Suprapubic skin (tissue), 4 donors: ENCODE data around the gene TVP23C. TPM values are rescaled to one million over a fixed set of nuclear protein-coding genes. Genes with fewer than 3 reads are reported as not detected.

Experiments
- DNase-seq, 2 donors: peaks; one replicate each; pipeline ENCODE4 v3.0.0-alpha.2; 2019; ENCODE audit warnings: low spot score in 2 of 2
- H3K27ac ChIP-seq: fragments of 200-600 bp; sonication (generic); one replicate; pipeline ENCODE4 v1.5.1; 2019
- H3K27me3 ChIP-seq: fragments of 200-600 bp; sonication (generic); one replicate; pipeline ENCODE4 v1.5.1; 2019
- H3K36me3 ChIP-seq: fragments of 200-600 bp; sonication (generic); one replicate; pipeline ENCODE4 v1.5.1; 2019
- H3K4me1 ChIP-seq: fragments of 200-600 bp; sonication (generic); one replicate; pipeline ENCODE4 v1.5.1; 2019
- H3K4me3 ChIP-seq: fragments of 200-600 bp; sonication (generic); one replicate; pipeline ENCODE4 v1.5.1; 2019; ENCODE audit warnings: mild to moderate bottlenecking
- H3K9me3 ChIP-seq: fragments of 200-600 bp; sonication (generic); one replicate; pipeline ENCODE4 v1.5.1; 2019
- CTCF ChIP-seq, 2 donors: fragments of 200-600 bp in 1 of 2; fragments of 450-650 bp in 1 of 2; sonication (generic) in 1 of 2; IDR thresholded peaks; one replicate each; pipeline ENCODE4 v1.5.1; 2016 to 2019; ENCODE audit warnings: antibody characterized with exemption in 2 of 2, mild to moderate bottlenecking in 1 of 2, moderate library complexity in 1 of 2
- EP300 ChIP-seq: sonication (generic); formaldehyde crosslinking; IDR thresholded peaks from one replicate; pipeline ENCODE4 v1.6.1; 2017; ENCODE audit warnings: antibody characterized with exemption
- POLR2A ChIP-seq, 2 donors: fragments of 450-650 bp; IDR thresholded peaks; one replicate each; pipeline ENCODE4 v1.6.1; 2017; ENCODE audit warnings: antibody characterized with exemption in 2 of 2, mild to moderate bottlenecking in 2 of 2, moderate library complexity in 2 of 2
- POLR2AphosphoS5 ChIP-seq, 3 donors: sonication (generic); formaldehyde crosslinking; IDR thresholded peaks; one replicate each; pipeline ENCODE4 v1.6.1; 2017; ENCODE audit warnings: antibody characterized with exemption in 3 of 3
- WGBS: methylation state at CpG from one replicate; pipeline ENCODE4 v1.1.5; 2018; 5-methylcytosine and 5-hydroxymethylcytosine counted together
- total RNA-seq, 4 donors: library from RNA; depleted of rRNA; stranded (reverse); fragments of >200 nt; gene quantifications; one replicate each; pipeline ENCODE4 v1.1.0, GENCODE V29; 2016

Gene TVP23C
- total RNA-seq, 4 donors from 2014 or later, result 11.4 to 50.5 (median 20.9) TPM

GRCh38 chr17:15516150-15516549 is 47.1 kb downstream of the TVP23C start:
- 98% methylated on average over 8 of the region's 8 CpGs for WGBS
- no peak for DNase-seq

GRCh38 chr17:15514469-15514868 is 48.8 kb downstream of the TVP23C start:
- H3K27ac ChIP-seq, result no peak overlapping the region
- H3K36me3 ChIP-seq, result peaks cover 24% of the 10 kb centered on the region
- no peak for DNase-seq
- H3K9me3 ChIP-seq, result no peaks in the 10 kb centered on the region
- 77% methylated on average over 2 of the region's 2 CpGs for WGBS
- H3K4me3 ChIP-seq, result no peak overlapping the region
- TF ChIP-seq EP300, result no peak
- TF ChIP-seq CTCF (IDR thresholded peaks at IDR 0.05), result no peak
- no peak for TF ChIP-seq POLR2A (IDR thresholded peaks at IDR 0.05)
- TF ChIP-seq POLR2AphosphoS5 (IDR thresholded peaks at IDR 0.05), result no peak
- H3K27me3 ChIP-seq, result no peaks in the 10 kb centered on the region
- peaks cover 8% of the 10 kb centered on the region for H3K4me1 ChIP-seq

More at GRCh38 chr17:15516150-15516549, 47.1 kb downstream of the TVP23C start:
- no peak overlapping the region for H3K27ac ChIP-seq
- peaks cover 3% of the 10 kb centered on the region for H3K4me1 ChIP-seq
- H3K27me3 ChIP-seq, result no peaks in the 10 kb centered on the region
- H3K4me3 ChIP-seq, result no peak overlapping the region
- H3K9me3 ChIP-seq, result no peaks in the 10 kb centered on the region
- peaks cover 24% of the 10 kb centered on the region for H3K36me3 ChIP-seq
- TF ChIP-seq EP300 (no peak), POLR2AphosphoS5 (IDR thresholded peaks at IDR 0.05) (no peak)

GRCh38 chr17:15513856-15514459 is 49.3 kb downstream of the TVP23C start:
- TF ChIP-seq POLR2AphosphoS5 (IDR thresholded peaks at IDR 0.05), result no peak
- no peak for TF ChIP-seq EP300
- TF ChIP-seq POLR2A (IDR thresholded peaks at IDR 0.05), result no peak
- no peak for TF ChIP-seq CTCF (IDR thresholded peaks at IDR 0.05)
- DNase-seq, result no peak
- H3K4me3 ChIP-seq, result no peak overlapping the region
- H3K27me3 ChIP-seq, result no peaks in the 10 kb centered on the region
- 73% methylated on average over 9 of the region's 9 CpGs for WGBS
- peaks cover 8% of the 10 kb centered on the region for H3K4me1 ChIP-seq
- H3K9me3 ChIP-seq, result no peaks in the 10 kb centered on the region
- peak overlapping the region; percentile 15 for H3K27ac ChIP-seq
- H3K36me3 ChIP-seq, result peaks cover 24% of the 10 kb centered on the region

GRCh38 chr17:15513058-15513791 is 50.1 kb downstream of the TVP23C start:
- DNase-seq, result no peak
- H3K4me1 ChIP-seq, result peaks cover 8% of the 10 kb centered on the region
- H3K27me3 ChIP-seq, result no peaks in the 10 kb centered on the region
- 62% methylated on average over 6 of the region's 6 CpGs for WGBS
- TF ChIP-seq CTCF (IDR thresholded peaks at IDR 0.05), result no peak
- no peak for TF ChIP-seq POLR2AphosphoS5 (IDR thresholded peaks at IDR 0.05)
- TF ChIP-seq POLR2A (IDR thresholded peaks at IDR 0.05), result no peak
- no peak for TF ChIP-seq EP300
- peak overlapping the region; percentile 16 for H3K27ac ChIP-seq
- H3K36me3 ChIP-seq, result peaks cover 24% of the 10 kb centered on the region
- H3K9me3 ChIP-seq, result no peaks in the 10 kb centered on the region
- no peak overlapping the region for H3K4me3 ChIP-seq

- Histone ChIP-seq H3K27me3 (no peaks in the 10 kb centered on the region), H3K36me3 (peaks cover 24% of the 10 kb centered on the region), H3K27ac (peak overlapping the region; percentile 16), H3K4me3 (no peak overlapping the region), H3K4me1 (peaks cover 8% of the 10 kb centered on the region), H3K9me3 (no peaks in the 10 kb centered on the region)
- DNase-seq, result no peak
- TF ChIP-seq POLR2A (IDR thresholded peaks at IDR 0.05) (no peak), POLR2AphosphoS5 (IDR thresholded peaks at IDR 0.05) (no peak), CTCF (IDR thresholded peaks at IDR 0.05) (no peak), EP300 (no peak)
- WGBS, result 93% methylated on average over 4 of the region's 4 CpGs
Measured at GRCh38 chr17:15512071-15512709, 51.1 kb downstream of the TVP23C start.
